Measurements from ENCODE around the gene CSF2.

DNA sequence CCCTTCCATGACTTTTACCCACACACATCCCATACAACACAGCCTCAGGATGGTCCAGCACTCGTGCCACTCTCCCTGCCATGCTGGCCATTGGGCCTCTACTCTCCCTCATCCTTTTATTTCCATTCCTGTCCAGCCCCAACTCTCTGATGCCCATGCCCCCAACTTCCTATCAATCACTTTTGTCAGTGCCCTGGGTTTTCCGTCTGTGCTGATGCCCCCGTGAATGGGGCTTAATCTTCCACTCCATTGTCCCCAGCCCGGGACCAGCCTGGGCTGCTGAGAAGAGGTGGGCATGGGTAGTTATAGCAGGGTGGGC is 49.5 kb upstream of the CSF2 start:
- TF ChIP-seq, protein P1, sequence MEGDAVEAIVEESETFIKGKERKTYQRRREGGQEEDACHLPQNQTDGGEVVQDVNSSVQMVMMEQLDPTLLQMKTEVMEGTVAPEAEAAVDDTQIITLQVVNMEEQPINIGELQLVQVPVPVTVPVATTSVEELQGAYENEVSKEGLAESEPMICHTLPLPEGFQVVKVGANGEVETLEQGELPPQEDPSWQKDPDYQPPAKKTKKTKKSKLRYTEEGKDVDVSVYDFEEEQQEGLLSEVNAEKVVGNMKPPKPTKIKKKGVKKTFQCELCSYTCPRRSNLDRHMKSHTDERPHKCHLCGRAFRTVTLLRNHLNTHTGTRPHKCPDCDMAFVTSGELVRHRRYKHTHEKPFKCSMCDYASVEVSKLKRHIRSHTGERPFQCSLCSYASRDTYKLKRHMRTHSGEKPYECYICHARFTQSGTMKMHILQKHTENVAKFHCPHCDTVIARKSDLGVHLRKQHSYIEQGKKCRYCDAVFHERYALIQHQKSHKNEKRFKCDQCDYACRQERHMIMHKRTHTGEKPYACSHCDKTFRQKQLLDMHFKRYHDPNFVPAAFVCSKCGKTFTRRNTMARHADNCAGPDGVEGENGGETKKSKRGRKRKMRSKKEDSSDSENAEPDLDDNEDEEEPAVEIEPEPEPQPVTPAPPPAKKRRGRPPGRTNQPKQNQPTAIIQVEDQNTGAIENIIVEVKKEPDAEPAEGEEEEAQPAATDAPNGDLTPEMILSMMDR (optimal IDR thresholded peaks at IDR 0.05 in 1 of 3, IDR thresholded peaks at IDR 0.05 in 1 of 3, conservative IDR thresholded peaks at IDR 0.05 in 1 of 3; ENCODE audit: extremely low read depth in 1 of 3, insufficient read depth in 2 of 3, low read length in 3 of 3) = no peak
- no peak for TF ChIP-seq EZH2 (IDR thresholded peaks at IDR 0.05; ENCODE audit: low read length)

All from keratinocyte (primary cell).